A673 (cell line): ENCODE data around the gene GSG1L2.

ENCODE experiments used
- CTCF ChIP-seq: fragments of 300-800, 200-600 bp; sonication (generic); conservative IDR thresholded peaks from 2 replicates; pipeline ENCODE4 v1.5.1; 2017; ENCODE audit warnings: low read depth, mild to moderate bottlenecking, antibody characterized with exemption, low read length, moderate library complexity, mixed read lengths
- EZH2 ChIP-seq: fragments of 200-600 bp; sonication (generic); IDR thresholded peaks from 2 replicates; pipeline ENCODE4 v1.6.1; 2017; ENCODE audit warnings: borderline replicate concordance, low read depth, mild to moderate bottlenecking, mixed read lengths, antibody characterized with exemption, low read length; ENCODE audit not compliant: poor library complexity, severe bottlenecking

GRCh38 chr17:9801505-9801904, 20.4 kb downstream of the GSG1L2 start:
- TF ChIP-seq CTCF (no peak), EZH2 (no peak)
